ENCODE data around the gene PHACTR1.

GRCh38 chr6:13026557-13026956 is 310.0 kb downstream of the PHACTR1 start:
- TF ChIP-seq CTCF (IDR thresholded peaks at IDR 0.05; ENCODE audit: insufficient read depth, low read length) (no peak), POLR2AphosphoS5 (IDR thresholded peaks at IDR 0.05; ENCODE audit: low read depth) (no peak), REST (IDR thresholded peaks at IDR 0.05; ENCODE audit: insufficient replicate concordance, low read depth) (no peak)
